H1 (cell line): ENCODE results near the gene LDLR. TPM values are rescaled to one million over a fixed set of nuclear protein-coding genes. Genes with fewer than 3 reads are reported as not detected.
"Not testable (repeated sequence)": the region's sequence is repeated elsewhere in the genome, so short reads cannot be mapped to it uniquely, and the experiment has no call there.

Experiments
- CTCF ChIA-PET: fragments of 300-600 bp; sonication (Branson Sonifier 250); formaldehyde crosslinking; loops from one replicate; lab custom pipeline; 2021; ENCODE audit not compliant: partially characterized antibody; lab: Charles Lee
- POLR2A ChIA-PET: fragments of 300-600 bp; sonication (Branson Sonifier 250); formaldehyde crosslinking; loops from one replicate; lab custom pipeline; 2021; ENCODE audit warnings: inconsistent platforms; ENCODE audit not compliant: partially characterized antibody; lab: Charles Lee
- DNase-seq, 2 experiments: peaks; one replicate each; pipeline versions ENCODE4 v3.0.0 to v3.0.0-alpha.2; 2010 to 2022; ENCODE audit warnings: low spot score in 2 of 2, low read depth in 1 of 2, mixed read lengths in 1 of 2
- FAIRE-seq: peaks from 2 replicates; lab custom pipeline; 2011; peaks lifted over from hg19 to GRCh38; lab: Jason Lieb, UNC
- H2AFZ ChIP-seq: 2 replicates; pipeline ENCODE4 v1.8.1; 2012; ENCODE audit warnings: low read length, inconsistent platforms
- H2AK5ac ChIP-seq: 2 replicates; pipeline ENCODE4 v1.6.1; 2013; ENCODE audit warnings: low read depth, low read length
- H2BK120ac ChIP-seq: replicated peaks from 2 replicates; pipeline ENCODE3; 2013; ENCODE audit warnings: low read depth, low read length, inconsistent platforms
- H2BK12ac ChIP-seq: 2 replicates; pipeline ENCODE4 v1.6.1; 2013; ENCODE audit warnings: low read depth, low read length
- H2BK15ac ChIP-seq: 2 replicates; pipeline ENCODE4 v1.6.1; 2013; ENCODE audit warnings: low read length
- H2BK20ac ChIP-seq: 2 replicates; pipeline ENCODE4 v1.6.1; 2013; ENCODE audit warnings: low read length
- H2BK5ac ChIP-seq: 2 replicates; pipeline ENCODE4 v1.6.1; 2013; ENCODE audit warnings: low read depth, low read length
- H3K14ac ChIP-seq: 2 replicates; pipeline ENCODE4 v1.6.1; 2013; ENCODE audit warnings: inconsistent platforms; ENCODE audit not compliant: insufficient read length
- H3K18ac ChIP-seq: 2 replicates; pipeline ENCODE4 v1.6.1; 2013; ENCODE audit warnings: low read length; ENCODE audit errors: extremely low read depth
- H3K23ac ChIP-seq: 2 replicates; pipeline ENCODE4 v1.6.1; 2013; ENCODE audit warnings: inconsistent platforms; ENCODE audit not compliant: insufficient read length
- H3K23me2 ChIP-seq: 2 replicates; pipeline ENCODE4 v1.6.1; 2013; ENCODE audit warnings: low read depth, low read length
- H3K27ac ChIP-seq: 2 replicates; pipeline ENCODE4 v1.6.1; 2011; ENCODE audit warnings: low read depth, low read length, inconsistent platforms
- H3K27me3 ChIP-seq, 4 experiments: replicated peaks in 1 of 4; 1 replicate in 1 of 4; 2 replicates in 3 of 4; pipeline versions ENCODE4 v1.6.1 to v1.8.1; 2011 to 2013; ENCODE audit warnings: low read length in 3 of 4, mild to moderate bottlenecking in 3 of 4, inconsistent platforms in 2 of 4, mixed read lengths in 2 of 4, moderate library complexity in 1 of 4; ENCODE audit not compliant: control insufficient read depth in 3 of 4, insufficient read depth in 3 of 4; ENCODE audit errors: extremely low read depth in 1 of 4
- H3K36me3 ChIP-seq, 4 experiments: 2 replicates each; pipeline versions ENCODE4 v1.6.1 to v1.8.1; 2011 to 2013; ENCODE audit warnings: mild to moderate bottlenecking in 4 of 4, low read length in 3 of 4, moderate library complexity in 2 of 4, control low read depth in 1 of 4, inconsistent platforms in 1 of 4; ENCODE audit not compliant: insufficient read depth in 4 of 4, control insufficient read depth in 2 of 4
- H3K4ac ChIP-seq: replicated peaks from 2 replicates; pipeline ENCODE3; 2013; ENCODE audit warnings: low read length, low read depth, mixed read lengths, inconsistent platforms; ENCODE audit not compliant: insufficient read length
- H3K4me1 ChIP-seq, 4 experiments: replicated peaks in 1 of 4; 1 replicate in 1 of 4; 2 replicates in 3 of 4; pipeline versions ENCODE4 v1.6.1 to v1.8.1; 2011 to 2013; ENCODE audit warnings: low read length in 3 of 4, inconsistent platforms in 2 of 4, mixed read lengths in 1 of 4; ENCODE audit not compliant: insufficient read depth in 4 of 4, control insufficient read depth in 3 of 4
- H3K4me2 ChIP-seq, 2 experiments: 2 replicates each; pipeline versions ENCODE4 v1.6.1 to v1.8.1; 2011 to 2013; ENCODE audit warnings: low read depth in 2 of 2, low read length in 2 of 2, control low read depth in 1 of 2, inconsistent platforms in 1 of 2, mild to moderate bottlenecking in 1 of 2; ENCODE audit not compliant: insufficient read depth in 1 of 2
- H3K4me3 ChIP-seq, 4 experiments: fragments of 200-600, 300-600 bp in 1 of 4; sonication (generic), shearing (Covaris generic), sonication (Bioruptor Twin) in 1 of 4; 2 replicates each; pipeline versions ENCODE4 v1.5.1 to v1.8.1; 2011 to 2016; ENCODE audit warnings: low read length in 4 of 4, low read depth in 3 of 4, control low read depth in 2 of 4, inconsistent platforms in 2 of 4, mild to moderate bottlenecking in 2 of 4, mixed read lengths in 1 of 4, moderate library complexity in 1 of 4; ENCODE audit not compliant: insufficient read depth in 2 of 4; ENCODE audit errors: extremely low read depth in 1 of 4
- H3K56ac ChIP-seq: replicated peaks from 2 replicates; pipeline ENCODE3; 2013; ENCODE audit warnings: low read depth, mild to moderate bottlenecking, mixed read lengths, low read length, inconsistent platforms; ENCODE audit not compliant: insufficient read length
- H3K79me1 ChIP-seq: 2 replicates; pipeline ENCODE4 v1.6.1; 2013; ENCODE audit warnings: low read depth, low read length, control low read depth
- H3K79me2 ChIP-seq, 2 experiments: 2 replicates each; pipeline versions ENCODE4 v1.6.1 to v1.8.1; 2012 to 2013; ENCODE audit warnings: low read length in 2 of 2, mild to moderate bottlenecking in 2 of 2, inconsistent platforms in 1 of 2; ENCODE audit not compliant: insufficient read depth in 2 of 2, control insufficient read depth in 1 of 2
- H3K9ac ChIP-seq, 4 experiments: replicated peaks in 1 of 4; 1 replicate in 1 of 4; 2 replicates in 3 of 4; pipeline versions ENCODE4 v1.6.1 to v1.8.1; 2011 to 2013; ENCODE audit warnings: low read depth in 3 of 4, low read length in 3 of 4, control low read depth in 2 of 4, mild to moderate bottlenecking in 2 of 4, moderate library complexity in 2 of 4, inconsistent platforms in 1 of 4; ENCODE audit errors: extremely low read depth in 1 of 4
- H3K9me3 ChIP-seq, 2 experiments: 2 replicates each; pipeline versions ENCODE4 v1.6.1 to v1.8.1; 2012 to 2013; ENCODE audit warnings: mild to moderate bottlenecking in 2 of 2, moderate library complexity in 2 of 2, control low read depth in 1 of 2, inconsistent platforms in 1 of 2, low read depth in 1 of 2, low read length in 1 of 2, mixed read lengths in 1 of 2; ENCODE audit not compliant: insufficient read depth in 2 of 2
- H4K20me1 ChIP-seq, 2 experiments: replicated peaks in 1 of 2; 2 replicates each; pipeline versions ENCODE3 to v1.8.1; 2011 to 2013; ENCODE audit warnings: inconsistent platforms in 2 of 2, low read length in 2 of 2, mild to moderate bottlenecking in 1 of 2; ENCODE audit not compliant: insufficient read depth in 2 of 2, control insufficient read depth in 1 of 2
- H4K5ac ChIP-seq: 2 replicates; pipeline ENCODE4 v1.6.1; 2013; ENCODE audit warnings: low read length, low read depth, mixed read lengths, inconsistent platforms; ENCODE audit not compliant: insufficient read length
- H4K8ac ChIP-seq: 2 replicates; pipeline ENCODE4 v1.8.0; 2013; ENCODE audit warnings: mild to moderate bottlenecking, moderate library complexity, low read length, inconsistent platforms; ENCODE audit not compliant: insufficient read depth; ENCODE audit errors: extremely low read depth
- H4K91ac ChIP-seq: replicated peaks from 2 replicates; pipeline ENCODE3; 2013; ENCODE audit warnings: low read length, mixed read lengths, inconsistent platforms; ENCODE audit not compliant: insufficient read length
- CHD2 ChIP-seq: IDR thresholded peaks from 2 replicates; pipeline ENCODE4 v1.6.1; 2012; ENCODE audit warnings: low read length, improper control_type of control experiment
- FOSL1 ChIP-seq: IDR thresholded peaks from 2 replicates; pipeline ENCODE4 v1.6.1; 2011; ENCODE audit warnings: mild to moderate bottlenecking, low read depth, low read length, moderate library complexity; ENCODE audit not compliant: insufficient read depth
- KDM4A ChIP-seq: IDR thresholded peaks from one replicate; pipeline ENCODE4 v1.7.1; 2012; ENCODE audit warnings: low read depth, mild to moderate bottlenecking, moderate library complexity, low read length, inconsistent platforms; ENCODE audit not compliant: severe bottlenecking
- NRF1 ChIP-seq: IDR thresholded peaks from 2 replicates; pipeline ENCODE4 v1.6.1; 2011; ENCODE audit warnings: mild to moderate bottlenecking, low read depth, low read length, improper control_type of control experiment
- WGBS, 2 experiments: shearing (Covaris generic) in 1 of 2; methylation state at CpG; one replicate each; pipeline versions ENCODE4 v1.1.6 to v1.1.7; 2013 to 2015; ENCODE audit warnings: low lambda C conversion rate in 2 of 2, mixed read lengths in 2 of 2, inconsistent platforms in 1 of 2, low coverage in 1 of 2, missing lambda C conversion rate in 1 of 2; ENCODE audit not compliant: insufficient replicate concordance in 2 of 2, insufficient coverage in 1 of 2, insufficient read length in 1 of 2; ENCODE audit errors: extremely low coverage in 1 of 2, missing lambda C conversion rate in 1 of 2; 5-methylcytosine and 5-hydroxymethylcytosine counted together
- polyA plus RNA-seq, 7 experiments: library from polyadenylated mRNA; depleted of rRNA in 3 of 7; stranded (reverse) in 5 of 7; unstranded in 2 of 7; fragments of >200 nt in 5 of 7; fragments of 200-250 nt in 2 of 7; gene quantifications; 1 replicate in 5 of 7; 2 replicates in 1 of 7; 4 replicates in 1 of 7; pipeline versions ENCODE4 v1.2.1 to v1.2.3, GENCODE V29; 2011 to 2013; ENCODE audit warnings: missing spikeins in 2 of 7, mixed read lengths in 2 of 7
- total RNA-seq: library from RNA; stranded (reverse); fragmentation: NEBNext Ultra II Directional; extraction: Animal tissue kit (Norgen Biotek cat#: 25700); gene quantifications from 2 replicates; pipeline ENCODE4 v1.2.1, GENCODE V29; 2021

LDLR gene
- total and polyA plus RNA-seq, 2 of the 8 experiments (the other 6 are each of a cell fraction or from before 2014, with no cell fraction given) = 70.1 to 118 TPM

DNA sequence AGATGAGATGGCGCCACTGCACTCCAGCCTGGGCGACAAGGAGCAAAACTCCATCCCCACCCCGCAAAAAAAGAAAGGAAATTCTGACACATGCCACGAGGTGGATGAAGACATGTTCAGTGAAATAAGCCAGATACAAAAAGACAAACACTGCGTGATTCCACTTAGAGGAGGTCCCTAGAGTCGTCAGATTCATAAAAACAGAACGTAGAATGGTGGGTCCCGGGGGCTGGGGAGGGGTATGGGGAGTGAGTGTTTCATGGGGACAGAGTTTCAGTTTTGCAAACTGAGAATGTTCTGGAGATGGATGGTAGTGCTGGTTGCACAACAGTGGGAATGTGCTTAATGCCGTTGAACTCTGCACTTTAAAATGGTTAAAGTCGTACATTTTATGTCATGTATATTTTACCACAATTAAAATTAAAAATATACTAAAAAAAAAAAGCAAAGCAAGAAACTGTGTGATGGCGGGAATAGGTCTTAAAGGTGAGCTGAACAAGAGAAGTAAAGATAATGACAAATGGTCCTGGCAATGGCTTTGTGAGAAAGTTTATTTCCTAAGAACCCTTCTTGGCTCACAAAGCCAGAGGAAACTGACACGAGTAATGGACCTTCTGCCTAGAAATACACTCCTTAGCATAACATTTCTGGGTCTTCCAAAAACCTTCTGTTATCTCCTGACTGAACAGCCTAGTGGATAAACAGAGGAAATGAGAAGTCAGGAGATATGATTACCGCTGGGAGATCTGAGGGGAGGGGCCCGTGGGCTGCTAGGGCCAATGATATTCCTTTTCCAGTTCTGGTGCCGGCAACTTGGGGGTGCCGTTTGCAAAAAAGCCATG is 70.6 kb downstream of the LDLR start (continued):
- TF ChIP-seq KDM4A = no peak
- no peak for TF ChIP-seq NRF1
- TF ChIP-seq FOSL1 = no peak
- TF ChIP-seq CHD2 = no peak

DNA sequence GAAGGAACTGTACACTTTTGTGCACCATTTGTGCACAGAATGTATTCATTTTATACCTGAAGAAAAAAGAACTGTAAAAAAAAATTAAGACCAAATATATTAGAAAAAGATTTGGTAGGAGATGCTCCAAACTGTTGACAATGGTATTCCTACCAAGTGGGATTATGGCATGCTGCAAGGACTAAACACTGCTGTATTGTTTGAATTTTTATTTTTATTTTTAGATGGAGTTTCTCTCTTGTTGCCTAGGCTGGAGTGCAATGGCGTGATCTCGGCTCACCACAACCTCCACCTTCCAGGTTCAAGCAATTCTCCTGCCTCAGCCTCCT is 71.1 kb downstream of the LDLR start:
- H3K4me1 ChIP-seq, H3K36me3 ChIP-seq, H2BK120ac ChIP-seq, H3K23ac ChIP-seq, H4K8ac ChIP-seq, H3K14ac ChIP-seq, H2BK12ac ChIP-seq, H3K79me1 ChIP-seq, H3K4ac ChIP-seq, H3K9me3 ChIP-seq, H3K27me3 ChIP-seq, H2AFZ ChIP-seq, H2BK5ac ChIP-seq, H2AK5ac ChIP-seq, H3K23me2 ChIP-seq, H2BK20ac ChIP-seq, H4K91ac ChIP-seq, H3K18ac ChIP-seq, H3K4me2 ChIP-seq, H4K20me1 ChIP-seq, H3K56ac ChIP-seq, FAIRE-seq, H3K27ac ChIP-seq, POLR2A ChIA-PET, H3K79me2 ChIP-seq, H2BK15ac ChIP-seq, H3K4me3 ChIP-seq, H4K5ac ChIP-seq, H3K9ac ChIP-seq, DNase-seq: not testable (repeated sequence)
- WGBS, 2 experiments = 93% methylated on average over 2 of the region's 2 CpGs; no CpG with 5 or more reads in 1 of the 2 experiments
- CTCF ChIA-PET = interaction anchor here (0.6 kb wide), 1 partner anchor 23 kb away, joined by 3 read pairs; no protein-coding TSS in a partner anchor
